HEK293 (cell line): ENCODE data around the gene C21orf91.

Experiments
- CTCF ChIA-PET: fragments of 350-600 bp; formaldehyde crosslinking; extraction: SDS; loops from one replicate; lab custom pipeline; 2021; ENCODE audit warnings: antibody characterized with exemption; lab: Yijun Ruan, JAX
- POLR2A ChIA-PET: fragments of 300-600 bp; formaldehyde crosslinking; extraction: SDS; loops from one replicate; lab custom pipeline; 2020; ENCODE audit warnings: antibody characterized with exemption, inconsistent platforms; lab: Yijun Ruan, JAX
- H3K27ac ChIP-seq: fragments of 200-500 bp; sonication (Bioruptor generic); 2 replicates; pipeline ENCODE4 v1.5.1; 2014; ENCODE audit warnings: low read depth, low read length, control low read depth, inconsistent platforms; ENCODE audit errors: extremely low read depth
- H3K36me3 ChIP-seq, 2 experiments: fragments of 200-500 bp in 1 of 2; sonication (Bioruptor generic) in 1 of 2; 1 replicate in 1 of 2; 2 replicates in 1 of 2; pipeline ENCODE4 v1.5.1; 2014 to 2017; ENCODE audit warnings: inconsistent platforms in 2 of 2, low read length in 2 of 2; ENCODE audit not compliant: control insufficient read depth in 2 of 2, insufficient read depth in 1 of 2
- H3K4me1 ChIP-seq: fragments of 200-500 bp; sonication (Bioruptor generic); 2 replicates; pipeline ENCODE4 v1.5.1; 2014; ENCODE audit warnings: mild to moderate bottlenecking, low read length, inconsistent platforms; ENCODE audit not compliant: control insufficient read depth, insufficient read depth
- H3K4me3 ChIP-seq: 2 replicates; pipeline ENCODE4 v1.5.1; 2011; ENCODE audit warnings: low read depth, mild to moderate bottlenecking, control low read depth, low read length, moderate library complexity
- H3K9me3 ChIP-seq: fragments of 200-500 bp; sonication (Bioruptor generic); 2 replicates; pipeline ENCODE4 v1.5.1; 2014; ENCODE audit warnings: low read depth, low read length, inconsistent platforms; ENCODE audit not compliant: control insufficient read depth, insufficient read depth
- IKZF3 ChIP-seq: fragments of 450-650 bp; IDR thresholded peaks from 2 replicates; pipeline ENCODE4 v1.5.0; 2018; ENCODE audit warnings: missing biosample characterization, mild to moderate bottlenecking, missing genetic modification characterization, moderate library complexity
- KLF7 ChIP-seq: fragments of 450-650 bp; formaldehyde crosslinking; IDR thresholded peaks from 2 replicates; pipeline ENCODE4 v1.5.1; 2016; ENCODE audit warnings: missing biosample characterization, missing genetic modification characterization, borderline replicate concordance
- KLF8 ChIP-seq: fragments of 450-650 bp; formaldehyde crosslinking; IDR thresholded peaks from 2 replicates; pipeline ENCODE4 v1.5.1; 2016; ENCODE audit warnings: missing biosample characterization, missing genetic modification characterization
- OVOL3 ChIP-seq: fragments of 450-650 bp; formaldehyde crosslinking; IDR thresholded peaks from 2 replicates; pipeline ENCODE4 v1.5.1; 2016; ENCODE audit warnings: missing biosample characterization, missing genetic modification characterization
- REPIN1 ChIP-seq: fragments of 450-650 bp; formaldehyde crosslinking; IDR thresholded peaks from 2 replicates; pipeline ENCODE4 v1.5.1; 2017; ENCODE audit warnings: missing biosample characterization, missing genetic modification characterization, low read depth
- SCRT2 ChIP-seq: fragments of 450-650 bp; formaldehyde crosslinking; IDR thresholded peaks from 2 replicates; pipeline ENCODE4 v1.5.1; 2016; ENCODE audit warnings: missing biosample characterization, missing genetic modification characterization
- TRIM28 ChIP-seq: IDR thresholded peaks from 2 replicates; pipeline ENCODE4 v1.6.1; 2011; ENCODE audit warnings: low read length, control low read depth, borderline replicate concordance
- ZBTB17 ChIP-seq: fragments of 450-650 bp; formaldehyde crosslinking; IDR thresholded peaks from 2 replicates; pipeline ENCODE4 v1.5.1; 2016; ENCODE audit warnings: missing biosample characterization, missing genetic modification characterization
- ZNF133 ChIP-seq: fragments of 450-650 bp; formaldehyde crosslinking; IDR thresholded peaks from 2 replicates; pipeline ENCODE4 v1.5.1; 2016; ENCODE audit warnings: missing biosample characterization, missing genetic modification characterization
- ZNF221 ChIP-seq: fragments of 450-650 bp; formaldehyde crosslinking; IDR thresholded peaks from 2 replicates; pipeline ENCODE4 v1.5.1; 2017; ENCODE audit warnings: missing biosample characterization, missing genetic modification characterization, borderline replicate concordance
- ZNF350 ChIP-seq: fragments of 450-650 bp; formaldehyde crosslinking; IDR thresholded peaks from 2 replicates; pipeline ENCODE4 v1.5.0; 2017; ENCODE audit warnings: missing biosample characterization, mild to moderate bottlenecking, missing genetic modification characterization
- ZNF48 ChIP-seq: fragments of 450-650 bp; formaldehyde crosslinking; IDR thresholded peaks from 2 replicates; pipeline ENCODE4 v1.5.1; 2016; ENCODE audit warnings: missing biosample characterization, missing genetic modification characterization
- ZNF501 ChIP-seq: fragments of 450-650 bp; formaldehyde crosslinking; IDR thresholded peaks from 2 replicates; pipeline ENCODE4 v1.5.1; 2016; ENCODE audit warnings: missing biosample characterization, missing genetic modification characterization
- ZNF548 ChIP-seq: fragments of 450-650 bp; formaldehyde crosslinking; IDR thresholded peaks from 2 replicates; pipeline ENCODE4 v1.5.1; 2016; ENCODE audit warnings: missing biosample characterization, missing genetic modification characterization
- ZNF610 ChIP-seq: fragments of 450-650 bp; formaldehyde crosslinking; IDR thresholded peaks from 2 replicates; pipeline ENCODE4 v1.5.1; 2016; ENCODE audit warnings: missing biosample characterization, missing genetic modification characterization, borderline replicate concordance
- ZNF664 ChIP-seq: fragments of 450-650 bp; formaldehyde crosslinking; IDR thresholded peaks from 2 replicates; pipeline ENCODE4 v1.5.1; 2016; ENCODE audit warnings: missing biosample characterization, missing genetic modification characterization
- ZNF677 ChIP-seq: fragments of 450-650 bp; IDR thresholded peaks from 2 replicates; pipeline ENCODE4 v1.5.0; 2018; ENCODE audit warnings: missing biosample characterization, mild to moderate bottlenecking, missing genetic modification characterization, moderate library complexity
- ZNF747 ChIP-seq: fragments of 450-650 bp; formaldehyde crosslinking; IDR thresholded peaks from 2 replicates; pipeline ENCODE4 v1.5.1; 2016; ENCODE audit warnings: missing biosample characterization, missing genetic modification characterization
- ZNF76 ChIP-seq: fragments of 450-650 bp; formaldehyde crosslinking; IDR thresholded peaks from 2 replicates; pipeline ENCODE4; 2016; ENCODE audit warnings: low read depth, missing biosample characterization, missing genetic modification characterization, borderline replicate concordance
- TF ChIP-seq, protein P1 (sequence below): fragments of 450-650 bp; formaldehyde crosslinking; IDR thresholded peaks from 2 replicates; pipeline ENCODE4 v1.5.1; 2017; ENCODE audit warnings: missing biosample characterization, missing genetic modification characterization
- TF ChIP-seq, protein P2 (sequence below): sonication (generic); formaldehyde crosslinking; IDR thresholded peaks from 2 replicates; pipeline ENCODE4 v1.8.1; 2022; ENCODE audit warnings: mild to moderate bottlenecking, moderate library complexity, missing genetic modification reagents
- TF ChIP-seq, protein P3 (sequence below): fragments of 450-650 bp; formaldehyde crosslinking; IDR thresholded peaks from 2 replicates; pipeline ENCODE4 v1.5.1; 2017; ENCODE audit warnings: missing biosample characterization, missing genetic modification characterization
- TF ChIP-seq, protein P4 (sequence below): fragments of 450-650 bp; IDR thresholded peaks from 2 replicates; pipeline ENCODE4 v1.5.1; 2018; ENCODE audit warnings: missing biosample characterization, missing genetic modification characterization

C21orf91 gene

DNA sequence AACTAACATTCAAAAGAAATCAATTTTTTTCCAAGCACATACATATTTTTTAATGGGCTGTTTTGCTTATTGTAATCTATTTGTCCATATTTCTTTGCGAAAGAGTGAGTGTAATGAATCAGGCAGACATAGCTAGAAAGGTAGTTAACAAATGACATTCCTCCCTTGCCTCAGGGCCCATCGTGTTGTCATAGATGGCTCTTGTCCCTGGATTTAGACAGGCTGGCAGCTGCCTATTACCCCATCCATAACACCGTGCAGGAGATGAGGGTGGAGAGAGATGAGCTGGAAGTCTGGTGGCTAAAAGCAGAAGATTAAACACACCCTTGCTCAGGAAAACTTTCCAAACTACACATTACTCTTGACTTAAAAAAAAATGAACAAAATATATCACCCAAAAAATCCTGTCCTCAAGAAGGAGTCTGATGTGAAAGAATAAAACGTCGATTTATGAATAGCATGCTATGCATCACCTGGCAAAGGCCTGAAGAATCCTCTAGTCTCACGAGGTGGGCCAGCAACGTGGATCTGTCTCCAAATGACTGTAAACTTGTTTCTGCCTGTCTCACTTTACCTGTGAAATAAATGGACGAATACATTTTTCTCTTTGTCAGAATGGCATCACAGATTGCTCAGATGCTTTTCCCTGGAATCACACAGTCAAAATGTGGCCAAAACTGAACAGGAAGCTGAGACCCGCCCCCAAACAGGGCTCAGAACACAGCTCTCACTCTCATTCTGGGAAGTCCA, 55.7 kb downstream of the C21orf91 start:
- no peaks in the 10 kb centered on the region for H3K9me3 ChIP-seq
- TF ChIP-seq, protein P1, sequence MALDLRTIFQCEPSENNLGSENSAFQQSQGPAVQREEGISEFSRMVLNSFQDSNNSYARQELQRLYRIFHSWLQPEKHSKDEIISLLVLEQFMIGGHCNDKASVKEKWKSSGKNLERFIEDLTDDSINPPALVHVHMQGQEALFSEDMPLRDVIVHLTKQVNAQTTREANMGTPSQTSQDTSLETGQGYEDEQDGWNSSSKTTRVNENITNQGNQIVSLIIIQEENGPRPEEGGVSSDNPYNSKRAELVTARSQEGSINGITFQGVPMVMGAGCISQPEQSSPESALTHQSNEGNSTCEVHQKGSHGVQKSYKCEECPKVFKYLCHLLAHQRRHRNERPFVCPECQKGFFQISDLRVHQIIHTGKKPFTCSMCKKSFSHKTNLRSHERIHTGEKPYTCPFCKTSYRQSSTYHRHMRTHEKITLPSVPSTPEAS (tag by site-specific recombination): no peak
- TF ChIP-seq ZNF133 (tag by site-specific recombination): no peak
- no peak for TF ChIP-seq IKZF3
- TF ChIP-seq REPIN1 (tag by site-specific recombination): no peak
- no peak for TF ChIP-seq ZNF610
- no peak for TF ChIP-seq ZNF664 (tag by site-specific recombination)
- TF ChIP-seq ZNF76: no peak
- TF ChIP-seq ZBTB17 (tag by site-specific recombination): no peak
- TF ChIP-seq TRIM28: no peak
- no peak for TF ChIP-seq ZNF747 (tag by site-specific recombination)
- no peak for TF ChIP-seq ZNF221 (tag by site-specific recombination)
- TF ChIP-seq, protein P2, sequence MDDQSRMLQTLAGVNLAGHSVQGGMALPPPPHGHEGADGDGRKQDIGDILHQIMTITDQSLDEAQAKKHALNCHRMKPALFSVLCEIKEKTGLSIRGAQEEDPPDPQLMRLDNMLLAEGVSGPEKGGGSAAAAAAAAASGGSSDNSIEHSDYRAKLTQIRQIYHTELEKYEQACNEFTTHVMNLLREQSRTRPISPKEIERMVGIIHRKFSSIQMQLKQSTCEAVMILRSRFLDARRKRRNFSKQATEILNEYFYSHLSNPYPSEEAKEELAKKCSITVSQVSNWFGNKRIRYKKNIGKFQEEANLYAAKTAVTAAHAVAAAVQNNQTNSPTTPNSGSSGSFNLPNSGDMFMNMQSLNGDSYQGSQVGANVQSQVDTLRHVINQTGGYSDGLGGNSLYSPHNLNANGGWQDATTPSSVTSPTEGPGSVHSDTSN: no peak
- TF ChIP-seq, all 188 proteins: peak for 0
- Histone ChIP-seq H3K4me1 (peaks cover 7% of the 10 kb centered on the region; the same call in 1 of the 2 replicates), H3K27ac (no peak overlapping the region), H3K36me3 (no peaks in the 10 kb centered on the region), H3K4me3 (no peak overlapping the region)
- POLR2A ChIA-PET: no interaction called here
- CTCF ChIA-PET: interaction anchor here (0.7 to 1.3 kb wide), 3 partner anchors 84 to 238 kb away, joined by 3 to 6 read pairs (median 3); no protein-coding TSS in a partner anchor

DNA sequence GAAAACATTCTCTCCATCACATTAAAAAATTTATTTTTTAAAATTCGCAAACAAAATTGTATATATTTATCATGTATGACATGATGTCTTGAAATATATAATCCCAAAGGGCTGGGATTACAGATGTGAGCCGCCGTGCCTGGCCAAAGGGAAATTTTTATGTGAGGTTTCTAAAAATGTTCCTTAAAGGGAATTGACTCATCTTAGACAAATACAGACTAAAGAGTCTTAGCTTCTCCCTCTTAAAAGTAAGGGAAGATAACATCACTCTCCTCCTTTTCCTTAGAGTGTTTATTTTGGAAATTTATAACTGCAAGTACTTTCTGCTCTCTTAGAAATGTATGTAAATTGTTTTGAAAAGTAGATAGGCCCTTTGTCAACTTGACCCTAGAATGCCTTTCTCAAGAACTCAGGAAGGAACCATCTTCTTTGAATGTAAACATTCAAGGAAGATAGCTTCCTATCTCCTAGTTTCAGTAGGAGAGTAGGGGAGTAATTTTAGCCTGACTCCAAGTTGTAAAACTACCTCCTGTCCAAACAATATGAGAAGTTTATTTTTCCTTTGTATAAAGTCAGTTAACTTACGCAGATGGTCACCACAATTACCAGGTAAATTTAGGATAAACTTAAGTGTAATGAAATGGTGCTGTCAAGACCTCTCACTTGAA, 59.5 kb downstream of the C21orf91 start:
- Histone ChIP-seq H3K4me3 (no peak overlapping the region), H3K36me3 (no peaks in the 10 kb centered on the region), H3K9me3 (no peaks in the 10 kb centered on the region), H3K4me1 (peaks cover 7% of the 10 kb centered on the region; the same call in 1 of the 2 replicates), H3K27ac (no peak overlapping the region)
- CTCF ChIA-PET: interaction anchor here (1.5 kb wide), 1 partner anchor 281 kb away, joined by 3 read pairs; no protein-coding TSS in a partner anchor
- no peak for TF ChIP-seq KLF7 (tag by site-specific recombination)
- TF ChIP-seq ZNF48 (tag by site-specific recombination): no peak
- 0 out of 2 replicates have a peak, but pooled peaks have one; percentile 40 for TF ChIP-seq SCRT2 (tag by site-specific recombination)
- no peak for TF ChIP-seq ZNF677
- no peak for TF ChIP-seq ZNF501
- POLR2A ChIA-PET: no interaction called here

DNA sequence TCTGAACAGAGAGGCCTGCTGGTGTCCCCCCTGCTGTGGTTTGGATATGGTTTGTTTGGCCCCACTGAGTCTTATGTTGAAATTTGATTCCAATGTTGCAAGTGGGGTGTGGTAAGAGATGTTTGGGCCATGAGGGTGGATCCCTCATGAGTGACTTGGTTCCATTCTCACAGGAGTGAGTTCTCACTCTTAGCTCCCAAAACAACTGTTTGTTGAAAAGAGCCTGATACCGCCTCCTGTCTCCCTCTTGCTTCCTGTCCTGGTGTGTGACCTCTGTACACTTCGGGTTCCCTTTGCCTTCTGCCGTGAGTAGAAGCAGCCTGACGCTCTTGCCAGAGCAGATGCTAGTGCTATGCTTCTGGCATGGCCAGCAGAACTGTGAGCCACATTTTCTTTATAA, 60.5 kb downstream of the C21orf91 start:
- CTCF ChIA-PET: interaction anchor here (1.2 kb wide), 2 partner anchors 14 to 70 kb away, joined by 3 read pairs; no protein-coding TSS in a partner anchor
- no peak for TF ChIP-seq ZNF350 (tag by site-specific recombination)
- no peak for TF ChIP-seq OVOL3 (tag by site-specific recombination)
- TF ChIP-seq, protein P3, sequence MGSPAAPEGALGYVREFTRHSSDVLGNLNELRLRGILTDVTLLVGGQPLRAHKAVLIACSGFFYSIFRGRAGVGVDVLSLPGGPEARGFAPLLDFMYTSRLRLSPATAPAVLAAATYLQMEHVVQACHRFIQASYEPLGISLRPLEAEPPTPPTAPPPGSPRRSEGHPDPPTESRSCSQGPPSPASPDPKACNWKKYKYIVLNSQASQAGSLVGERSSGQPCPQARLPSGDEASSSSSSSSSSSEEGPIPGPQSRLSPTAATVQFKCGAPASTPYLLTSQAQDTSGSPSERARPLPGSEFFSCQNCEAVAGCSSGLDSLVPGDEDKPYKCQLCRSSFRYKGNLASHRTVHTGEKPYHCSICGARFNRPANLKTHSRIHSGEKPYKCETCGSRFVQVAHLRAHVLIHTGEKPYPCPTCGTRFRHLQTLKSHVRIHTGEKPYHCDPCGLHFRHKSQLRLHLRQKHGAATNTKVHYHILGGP (tag by site-specific recombination): no peak
- no peak for TF ChIP-seq ZNF548 (tag by site-specific recombination)
- TF ChIP-seq KLF8 (tag by site-specific recombination): no peak
- TF ChIP-seq, protein P4, sequence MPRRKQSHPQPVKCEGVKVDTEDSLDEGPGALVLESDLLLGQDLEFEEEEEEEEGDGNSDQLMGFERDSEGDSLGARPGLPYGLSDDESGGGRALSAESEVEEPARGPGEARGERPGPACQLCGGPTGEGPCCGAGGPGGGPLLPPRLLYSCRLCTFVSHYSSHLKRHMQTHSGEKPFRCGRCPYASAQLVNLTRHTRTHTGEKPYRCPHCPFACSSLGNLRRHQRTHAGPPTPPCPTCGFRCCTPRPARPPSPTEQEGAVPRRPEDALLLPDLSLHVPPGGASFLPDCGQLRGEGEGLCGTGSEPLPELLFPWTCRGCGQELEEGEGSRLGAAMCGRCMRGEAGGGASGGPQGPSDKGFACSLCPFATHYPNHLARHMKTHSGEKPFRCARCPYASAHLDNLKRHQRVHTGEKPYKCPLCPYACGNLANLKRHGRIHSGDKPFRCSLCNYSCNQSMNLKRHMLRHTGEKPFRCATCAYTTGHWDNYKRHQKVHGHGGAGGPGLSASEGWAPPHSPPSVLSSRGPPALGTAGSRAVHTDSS (tag by site-specific recombination): no peak
- POLR2A ChIA-PET: no interaction called here
- peaks cover 7% of the 10 kb centered on the region; the same call in 1 of the 2 replicates for H3K4me1 ChIP-seq
- H3K27ac ChIP-seq: no peak overlapping the region
- no peaks in the 10 kb centered on the region for H3K9me3 ChIP-seq
- no peaks in the 10 kb centered on the region for H3K36me3 ChIP-seq
- H3K4me3 ChIP-seq: no peak overlapping the region
